ENCODE measurements around the gene NTNG1. TPM values are rescaled to one million over a fixed set of nuclear protein-coding genes. Genes with fewer than 3 reads are reported as not detected.

Gene NTNG1
- total and polyA plus RNA-seq, 2 of the 4 experiments (the other 2 are of a cell fraction): 1.2 to 2.3 TPM

- H4K8ac ChIP-seq (ENCODE audit: low read depth in 2 of 2, low read length in 2 of 2): no peak overlapping the region
Observed at GRCh38 chr1:107365527-107366240, 224.8 kb downstream of the NTNG1 start.

More at GRCh38 chr1:107365527-107366240, 224.8 kb downstream of the NTNG1 start:
- H2BK120ac ChIP-seq (ENCODE audit: low read depth, low read length): no peak overlapping the region
- H3K79me1 ChIP-seq (ENCODE audit: low read depth in 1 of 2, low read length in 2 of 2): no peaks in the 10 kb centered on the region
- POLR2A ChIA-PET (ENCODE audit: unreplicated experiment): no interaction called here
- CTCF ChIA-PET: no interaction called here
- H2AFZ ChIP-seq (replicated peaks; ENCODE audit: low read length, poor library complexity): no peak overlapping the region
- ATAC-seq (ENCODE audit: low read depth) (no peak), DNase-seq (no peak)
- H3K4ac ChIP-seq (ENCODE audit: low read depth, low read length): no peak overlapping the region
- H3K9me1 ChIP-seq (ENCODE audit: insufficient read depth, low read length): no peaks in the 10 kb centered on the region
- no peak overlapping the region for H3K18ac ChIP-seq (ENCODE audit: low read depth, low read length)
- H3K4me1 ChIP-seq (ENCODE audit: control insufficient read depth, insufficient read depth, low read length): no peaks in the 10 kb centered on the region
- dilution Hi-C loops (cut with HindIII; ENCODE audit: low sequenced_read_pairs, unreplicated experiment) (no loop called here), intact Hi-C loops (cut with micrococcal nuclease) (no loop called here), in situ Hi-C loops (cut with MboI; ENCODE audit: low sequenced_read_pairs) (no loop called here)
- no peak overlapping the region for H2AK9ac ChIP-seq (replicated peaks; ENCODE audit: low read depth, low read length, poor library complexity)
- H4K91ac ChIP-seq (ENCODE audit: insufficient read depth, low read depth, low read length): no peak overlapping the region
- H2BK20ac ChIP-seq (ENCODE audit: low read depth, low read length): no peak overlapping the region
- no peaks in the 10 kb centered on the region for H3K9me3 ChIP-seq (ENCODE audit: control insufficient read depth, insufficient read depth, low read length)
- H3K36me3 ChIP-seq (ENCODE audit: control insufficient read depth, insufficient read depth, low read length): no peaks in the 10 kb centered on the region
- H2BK5ac ChIP-seq (ENCODE audit: low read depth, low read length, poor library complexity, severe bottlenecking): no peak overlapping the region
- no peak overlapping the region for H3K4me2 ChIP-seq (ENCODE audit: low read depth, low read length)
- H3K9ac ChIP-seq (ENCODE audit: low read depth, low read length): no peak overlapping the region
- H3K27me3 ChIP-seq (ENCODE audit: control insufficient read depth, insufficient read depth, low read length): no peaks in the 10 kb centered on the region
- no peak overlapping the region for H3K27ac ChIP-seq (ENCODE audit: insufficient read depth, low read length)
- no peak overlapping the region for H4K5ac ChIP-seq (ENCODE audit: low read depth, low read length)
- H3K56ac ChIP-seq (ENCODE audit: extremely low read depth, insufficient read depth, low read length): no peak overlapping the region
- H4K20me1 ChIP-seq (ENCODE audit: insufficient read depth, low read length): no peaks in the 10 kb centered on the region
- H3K23ac ChIP-seq (ENCODE audit: low read depth, low read length): no peak overlapping the region
- no peak overlapping the region for H2BK15ac ChIP-seq (ENCODE audit: low read depth, low read length)
- TF ChIP-seq BHLHE40 (IDR thresholded peaks at IDR 0.05; ENCODE audit: low read depth, low read length): no peak
- H2AK5ac ChIP-seq (ENCODE audit: low read depth, low read length): no peak overlapping the region
- no TSS peak for BruUV-seq (replicated peaks)
- no CpG with 5 or more reads among the region's 2 CpGs for WGBS, 2 experiments (ENCODE audit: extremely low coverage in 2 of 2, insufficient read length in 1 of 2)
- H3K14ac ChIP-seq (replicated peaks; ENCODE audit: low read depth, low read length): no peak overlapping the region
- no peak overlapping the region for H3K4me3 ChIP-seq (ENCODE audit: insufficient read depth, low read depth, low read length)

Data from IMR-90 (cell line).